Cerebellar cortex (tissue), 1 donor: ENCODE measurements around the gene LRRC38.
A peak's percentile ranks its signal among the peaks of the same experiment; 100 is the strongest.
"Not testable (repeated sequence)": the region's sequence is repeated elsewhere in the genome, so short reads cannot be mapped to it uniquely, and the experiment has no call there.

Source experiments
- DNase-seq: peaks from one replicate; pipeline ENCODE4 v3.0.0-alpha.2; 2015; ENCODE audit warnings: low spot score

The LRRC38 gene

GRCh38 chr1:13513895-13514546, at the start of gene LRRC38:
Gene LRRC38, minus strand, starts transcription at chr1:13514003. Its CDS starts 410 bp downstream, at chr1:13513593.
- DNase-seq, result no peak

- DNase-seq, result not testable (repeated sequence)
These were observed 49.2 kb upstream of the LRRC38 start for GRCh38 chr1:13562981-13563380.

GRCh38 chr1:13560541-13560940, 46.7 kb upstream of the LRRC38 start:
- no peak for DNase-seq

- DNase-seq, result no peak
These were observed 42.5 kb upstream of the LRRC38 start for GRCh38 chr1:13556224-13556764.

- no peak for DNase-seq
These were observed 41.0 kb upstream of the LRRC38 start for GRCh38 chr1:13554798-13555197.

- DNase-seq, result no peak
These were observed 36.9 kb upstream of the LRRC38 start for GRCh38 chr1:13550663-13551062.

- DNase-seq, result no peak
These were observed 35.7 kb upstream of the LRRC38 start for GRCh38 chr1:13549521-13549920.

GRCh38 chr1:13549021-13549420, 35.2 kb upstream of the LRRC38 start:
- no peak for DNase-seq

GRCh38 chr1:13548281-13548680, 34.5 kb upstream of the LRRC38 start:
- DNase-seq, result no peak

- no peak for DNase-seq
These were observed 33.0 kb upstream of the LRRC38 start for GRCh38 chr1:13546791-13547190.

GRCh38 chr1:13544221-13544556, 30.4 kb upstream of the LRRC38 start:
- DNase-seq, result no peak

GRCh38 chr1:13543451-13544220, 29.8 kb upstream of the LRRC38 start:
- peak; percentile 86 for DNase-seq

- no peak for DNase-seq
These were observed 27.8 kb upstream of the LRRC38 start for GRCh38 chr1:13541435-13542215.

GRCh38 chr1:13540866-13541265, 27.1 kb upstream of the LRRC38 start:
- peak; percentile 15 for DNase-seq

GRCh38 chr1:13539683-13540082, 25.9 kb upstream of the LRRC38 start:
- DNase-seq, result no peak

GRCh38 chr1:13538832-13539231, 25.0 kb upstream of the LRRC38 start:
- DNase-seq, result no peak

GRCh38 chr1:13536571-13536970, 22.8 kb upstream of the LRRC38 start:
- DNase-seq, result no peak

- no peak for DNase-seq
These were observed 21.4 kb upstream of the LRRC38 start for GRCh38 chr1:13535227-13535626.

- no peak for DNase-seq
These were observed 14.5 kb upstream of the LRRC38 start for GRCh38 chr1:13528320-13528719.

GRCh38 chr1:13523780-13524477, 10.1 kb upstream of the LRRC38 start:
- no peak for DNase-seq

- DNase-seq, result no peak
These were observed 7.2 kb upstream of the LRRC38 start for GRCh38 chr1:13520985-13521384.

GRCh38 chr1:13517193-13517812, 3.5 kb upstream of the LRRC38 start:
- peak; percentile 20 for DNase-seq
